SK-N-SH treated with all-trans-retinoic acid at 6 μM for 48 hours (cell line): ENCODE measurements around the gene SPTBN4.
"Not testable (repeated sequence)": the region's sequence is repeated elsewhere in the genome, so short reads cannot be mapped to it uniquely, and the experiment has no call there.

ENCODE experiments used
- ARNTL ChIP-seq: fragments of 450-650 bp; formaldehyde crosslinking; IDR thresholded peaks from 2 replicates; pipeline ENCODE4 v1.5.0; 2020; ENCODE audit warnings: low read depth, mild to moderate bottlenecking, moderate library complexity, borderline replicate concordance
- BACH2 ChIP-seq: fragments of 250-450 bp; sonication (Bioruptor Pico); IDR thresholded peaks from 2 replicates; pipeline ENCODE4 v1.9.0; 2021; ENCODE audit warnings: mild to moderate bottlenecking, borderline replicate concordance
- ISL1 ChIP-seq: fragments of 250-450 bp; sonication (Bioruptor Pico); IDR thresholded peaks from 2 replicates; pipeline ENCODE4 v2.1.2; 2022; ENCODE audit warnings: mild to moderate bottlenecking, moderate library complexity
- PATZ1 ChIP-seq: fragments of 250-450 bp; sonication (Bioruptor Pico); IDR thresholded peaks from 2 replicates; pipeline ENCODE4 v1.8.0; 2020; ENCODE audit warnings: mild to moderate bottlenecking, moderate library complexity, borderline replicate concordance
- TSHZ2 ChIP-seq: fragments of 250-450 bp; sonication (Bioruptor Pico); IDR thresholded peaks from 2 replicates; pipeline ENCODE4 v1.5.0; 2020; ENCODE audit warnings: mild to moderate bottlenecking, moderate library complexity
- ZNF8 ChIP-seq: fragments of 450-650 bp; formaldehyde crosslinking; IDR thresholded peaks from 2 replicates; pipeline ENCODE4 v1.5.0; 2020; ENCODE audit warnings: mild to moderate bottlenecking, moderate library complexity
- TF ChIP-seq, protein P1 (sequence below): fragments of 250-450 bp; sonication (Bioruptor Pico); IDR thresholded peaks from 2 replicates; pipeline ENCODE4 v1.8.0; 2021; ENCODE audit warnings: low read depth, mild to moderate bottlenecking, moderate library complexity, borderline replicate concordance

DNA sequence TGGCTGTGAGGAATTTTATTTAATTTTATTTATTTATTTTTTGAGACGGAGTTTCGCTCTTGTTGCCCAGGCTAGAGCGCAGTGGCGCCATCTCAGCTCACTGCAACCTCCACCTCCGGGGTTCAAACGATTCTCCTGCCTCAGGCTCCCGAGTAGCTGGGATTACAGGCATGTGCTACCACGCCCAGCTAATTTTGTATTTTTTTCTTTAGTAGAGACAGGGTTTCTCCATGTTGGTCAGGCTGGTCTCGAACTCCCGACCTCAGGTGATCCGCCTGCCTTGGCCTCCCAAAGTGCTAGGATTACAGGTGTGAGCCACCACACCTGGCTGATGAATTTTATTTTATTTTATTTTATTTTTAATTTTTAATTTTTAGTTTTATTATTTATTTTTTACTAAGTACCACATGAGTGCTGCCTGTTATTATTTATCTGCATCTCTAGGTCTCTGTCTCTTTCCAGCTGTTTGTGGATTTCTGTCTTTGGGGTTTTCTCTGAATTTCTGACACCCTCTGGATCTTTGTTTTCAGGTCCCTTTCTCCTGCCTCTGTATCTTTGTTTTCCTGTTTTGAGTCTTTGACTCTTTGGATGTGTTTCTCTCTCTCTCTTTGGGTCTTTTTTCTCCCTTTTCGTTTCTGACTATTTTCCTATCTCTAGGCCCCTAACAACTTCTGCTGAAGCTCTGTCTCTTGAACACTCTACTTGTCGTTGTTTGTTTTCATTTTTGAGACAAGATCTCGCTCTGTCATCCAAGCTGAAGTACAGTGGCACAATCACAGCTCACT, 157.8 kb downstream of the SPTBN4 start:
- not testable (repeated sequence) for TF ChIP-seq ISL1; TSHZ2; PATZ1; ARNTL (CRISPR knock-in tag); ZNF8 (CRISPR knock-in tag); BACH2 (CRISPR knock-in tag)
- TF ChIP-seq, protein P1, sequence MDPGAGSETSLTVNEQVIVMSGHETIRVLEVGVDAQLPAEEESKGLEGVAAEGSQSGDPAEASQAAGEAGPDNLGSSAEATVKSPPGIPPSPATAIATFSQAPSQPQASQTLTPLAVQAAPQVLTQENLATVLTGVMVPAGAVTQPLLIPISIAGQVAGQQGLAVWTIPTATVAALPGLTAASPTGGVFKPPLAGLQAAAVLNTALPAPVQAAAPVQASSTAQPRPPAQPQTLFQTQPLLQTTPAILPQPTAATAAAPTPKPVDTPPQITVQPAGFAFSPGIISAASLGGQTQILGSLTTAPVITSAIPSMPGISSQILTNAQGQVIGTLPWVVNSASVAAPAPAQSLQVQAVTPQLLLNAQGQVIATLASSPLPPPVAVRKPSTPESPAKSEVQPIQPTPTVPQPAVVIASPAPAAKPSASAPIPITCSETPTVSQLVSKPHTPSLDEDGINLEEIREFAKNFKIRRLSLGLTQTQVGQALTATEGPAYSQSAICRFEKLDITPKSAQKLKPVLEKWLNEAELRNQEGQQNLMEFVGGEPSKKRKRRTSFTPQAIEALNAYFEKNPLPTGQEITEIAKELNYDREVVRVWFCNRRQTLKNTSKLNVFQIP (CRISPR knock-in tag), result not testable (repeated sequence)
